ENCODE results near the gene FLYWCH1. TPM values are rescaled to one million over a fixed set of nuclear protein-coding genes. Genes with fewer than 3 reads are reported as not detected.

The FLYWCH1 gene
- total and polyA plus RNA-seq, 2 of the 8 experiments (the other 6 are each of a cell fraction or from before 2014, with no cell fraction given) = 12.4 to 23.5 TPM

GRCh38 chr16:2968368-2968737 lies 56.6 kb downstream of the FLYWCH1 start (continued):
- TF ChIP-seq, protein P1, sequence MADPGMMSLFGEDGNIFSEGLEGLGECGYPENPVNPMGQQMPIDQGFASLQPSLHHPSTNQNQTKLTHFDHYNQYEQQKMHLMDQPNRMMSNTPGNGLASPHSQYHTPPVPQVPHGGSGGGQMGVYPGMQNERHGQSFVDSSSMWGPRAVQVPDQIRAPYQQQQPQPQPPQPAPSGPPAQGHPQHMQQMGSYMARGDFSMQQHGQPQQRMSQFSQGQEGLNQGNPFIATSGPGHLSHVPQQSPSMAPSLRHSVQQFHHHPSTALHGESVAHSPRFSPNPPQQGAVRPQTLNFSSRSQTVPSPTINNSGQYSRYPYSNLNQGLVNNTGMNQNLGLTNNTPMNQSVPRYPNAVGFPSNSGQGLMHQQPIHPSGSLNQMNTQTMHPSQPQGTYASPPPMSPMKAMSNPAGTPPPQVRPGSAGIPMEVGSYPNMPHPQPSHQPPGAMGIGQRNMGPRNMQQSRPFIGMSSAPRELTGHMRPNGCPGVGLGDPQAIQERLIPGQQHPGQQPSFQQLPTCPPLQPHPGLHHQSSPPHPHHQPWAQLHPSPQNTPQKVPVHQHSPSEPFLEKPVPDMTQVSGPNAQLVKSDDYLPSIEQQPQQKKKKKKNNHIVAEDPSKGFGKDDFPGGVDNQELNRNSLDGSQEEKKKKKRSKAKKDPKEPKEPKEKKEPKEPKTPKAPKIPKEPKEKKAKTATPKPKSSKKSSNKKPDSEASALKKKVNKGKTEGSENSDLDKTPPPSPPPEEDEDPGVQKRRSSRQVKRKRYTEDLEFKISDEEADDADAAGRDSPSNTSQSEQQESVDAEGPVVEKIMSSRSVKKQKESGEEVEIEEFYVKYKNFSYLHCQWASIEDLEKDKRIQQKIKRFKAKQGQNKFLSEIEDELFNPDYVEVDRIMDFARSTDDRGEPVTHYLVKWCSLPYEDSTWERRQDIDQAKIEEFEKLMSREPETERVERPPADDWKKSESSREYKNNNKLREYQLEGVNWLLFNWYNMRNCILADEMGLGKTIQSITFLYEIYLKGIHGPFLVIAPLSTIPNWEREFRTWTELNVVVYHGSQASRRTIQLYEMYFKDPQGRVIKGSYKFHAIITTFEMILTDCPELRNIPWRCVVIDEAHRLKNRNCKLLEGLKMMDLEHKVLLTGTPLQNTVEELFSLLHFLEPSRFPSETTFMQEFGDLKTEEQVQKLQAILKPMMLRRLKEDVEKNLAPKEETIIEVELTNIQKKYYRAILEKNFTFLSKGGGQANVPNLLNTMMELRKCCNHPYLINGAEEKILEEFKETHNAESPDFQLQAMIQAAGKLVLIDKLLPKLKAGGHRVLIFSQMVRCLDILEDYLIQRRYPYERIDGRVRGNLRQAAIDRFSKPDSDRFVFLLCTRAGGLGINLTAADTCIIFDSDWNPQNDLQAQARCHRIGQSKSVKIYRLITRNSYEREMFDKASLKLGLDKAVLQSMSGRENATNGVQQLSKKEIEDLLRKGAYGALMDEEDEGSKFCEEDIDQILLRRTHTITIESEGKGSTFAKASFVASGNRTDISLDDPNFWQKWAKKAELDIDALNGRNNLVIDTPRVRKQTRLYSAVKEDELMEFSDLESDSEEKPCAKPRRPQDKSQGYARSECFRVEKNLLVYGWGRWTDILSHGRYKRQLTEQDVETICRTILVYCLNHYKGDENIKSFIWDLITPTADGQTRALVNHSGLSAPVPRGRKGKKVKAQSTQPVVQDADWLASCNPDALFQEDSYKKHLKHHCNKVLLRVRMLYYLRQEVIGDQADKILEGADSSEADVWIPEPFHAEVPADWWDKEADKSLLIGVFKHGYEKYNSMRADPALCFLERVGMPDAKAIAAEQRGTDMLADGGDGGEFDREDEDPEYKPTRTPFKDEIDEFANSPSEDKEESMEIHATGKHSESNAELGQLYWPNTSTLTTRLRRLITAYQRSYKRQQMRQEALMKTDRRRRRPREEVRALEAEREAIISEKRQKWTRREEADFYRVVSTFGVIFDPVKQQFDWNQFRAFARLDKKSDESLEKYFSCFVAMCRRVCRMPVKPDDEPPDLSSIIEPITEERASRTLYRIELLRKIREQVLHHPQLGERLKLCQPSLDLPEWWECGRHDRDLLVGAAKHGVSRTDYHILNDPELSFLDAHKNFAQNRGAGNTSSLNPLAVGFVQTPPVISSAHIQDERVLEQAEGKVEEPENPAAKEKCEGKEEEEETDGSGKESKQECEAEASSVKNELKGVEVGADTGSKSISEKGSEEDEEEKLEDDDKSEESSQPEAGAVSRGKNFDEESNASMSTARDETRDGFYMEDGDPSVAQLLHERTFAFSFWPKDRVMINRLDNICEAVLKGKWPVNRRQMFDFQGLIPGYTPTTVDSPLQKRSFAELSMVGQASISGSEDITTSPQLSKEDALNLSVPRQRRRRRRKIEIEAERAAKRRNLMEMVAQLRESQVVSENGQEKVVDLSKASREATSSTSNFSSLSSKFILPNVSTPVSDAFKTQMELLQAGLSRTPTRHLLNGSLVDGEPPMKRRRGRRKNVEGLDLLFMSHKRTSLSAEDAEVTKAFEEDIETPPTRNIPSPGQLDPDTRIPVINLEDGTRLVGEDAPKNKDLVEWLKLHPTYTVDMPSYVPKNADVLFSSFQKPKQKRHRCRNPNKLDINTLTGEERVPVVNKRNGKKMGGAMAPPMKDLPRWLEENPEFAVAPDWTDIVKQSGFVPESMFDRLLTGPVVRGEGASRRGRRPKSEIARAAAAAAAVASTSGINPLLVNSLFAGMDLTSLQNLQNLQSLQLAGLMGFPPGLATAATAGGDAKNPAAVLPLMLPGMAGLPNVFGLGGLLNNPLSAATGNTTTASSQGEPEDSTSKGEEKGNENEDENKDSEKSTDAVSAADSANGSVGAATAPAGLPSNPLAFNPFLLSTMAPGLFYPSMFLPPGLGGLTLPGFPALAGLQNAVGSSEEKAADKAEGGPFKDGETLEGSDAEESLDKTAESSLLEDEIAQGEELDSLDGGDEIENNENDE (IDR thresholded peaks at IDR 0.05; ENCODE audit: insufficient replicate concordance, low read length) = no peak
- no peak for TF ChIP-seq RFX5 (IDR thresholded peaks at IDR 0.05; ENCODE audit: borderline replicate concordance, low read depth, low read length)

Data from H1 (cell line).